GM13976 (cell line): Measurements from ENCODE around the gene TMEM184B.

ENCODE experiments used
- DNase-seq: peaks from one replicate; pipeline ENCODE4 v3.0.0; 2012; ENCODE audit warnings: low spot score
- CTCF ChIP-seq: IDR thresholded peaks from 2 replicates; pipeline ENCODE4 v1.5.1; 2012; ENCODE audit warnings: borderline replicate concordance, mild to moderate bottlenecking; ENCODE audit not compliant: insufficient read depth; ENCODE audit errors: extremely low read depth, missing control alignments, control extremely low read depth
- in situ Hi-C: fragments of 300-500 bp; cut with MboI; formaldehyde crosslinking; loops from one replicate; pipeline ENCODE4 v1.12.0; 2022; ENCODE audit warnings: low sequenced_read_pairs, mixed read lengths, inconsistent platforms; ENCODE audit not compliant: unreplicated experiment

TMEM184B gene

DNA sequence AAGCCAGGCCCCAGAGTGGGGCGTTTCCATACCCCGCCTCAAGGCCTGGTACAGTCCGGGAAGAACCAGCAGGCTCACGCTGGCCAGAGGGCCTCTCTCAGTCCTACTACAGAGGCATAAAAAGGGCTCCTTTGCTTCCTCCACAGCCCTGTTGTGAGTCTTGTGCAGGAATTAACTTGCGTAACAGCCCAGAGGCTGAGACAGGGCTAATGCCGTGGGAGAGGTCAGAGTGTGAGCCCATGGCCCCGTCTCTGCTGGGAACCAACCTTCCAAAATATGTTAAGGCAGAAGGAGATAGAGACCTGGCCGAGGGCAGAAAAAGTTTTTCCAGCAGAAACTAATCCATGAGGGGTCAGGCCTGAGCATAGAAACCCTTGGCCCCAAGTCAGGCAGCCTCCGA lies 19.9 kb upstream of the TMEM184B start:
- in situ Hi-C loops = no loop called here
- no peak for DNase-seq
- no peak for TF ChIP-seq CTCF

DNA sequence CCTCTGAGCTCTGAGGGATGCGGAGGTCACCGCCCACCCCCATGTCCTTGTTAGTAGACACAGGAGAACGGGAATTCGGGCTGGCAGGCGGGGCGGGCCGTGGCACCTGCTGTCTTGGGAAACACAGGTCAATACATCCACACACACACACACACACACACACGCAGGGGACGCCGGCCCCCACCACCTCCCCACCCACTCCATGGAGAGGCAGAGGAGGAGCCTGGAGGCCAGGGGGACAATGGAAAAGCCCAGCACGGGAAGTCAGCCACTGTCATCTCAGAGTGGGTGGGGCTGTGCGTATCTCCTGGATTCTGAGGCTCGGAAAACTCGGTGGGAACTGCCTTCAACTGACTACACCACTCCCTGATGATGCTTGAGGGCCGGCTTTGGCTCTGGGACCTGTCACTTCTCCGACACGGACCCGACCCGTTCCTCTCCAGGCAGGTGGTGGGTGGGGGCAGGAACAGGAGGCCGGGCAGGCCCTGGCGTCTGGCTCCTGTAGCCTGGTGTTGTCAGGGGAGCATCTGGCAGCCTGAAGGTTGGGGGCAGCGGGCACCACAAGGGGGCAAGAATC lies 18.5 kb upstream of the TMEM184B start:
- no peak for TF ChIP-seq CTCF
- in situ Hi-C loops = no loop called here
- DNase-seq = no peak

GRCh38 chr22:38290347-38290746 lies 17.5 kb upstream of the TMEM184B start:
- in situ Hi-C loops = no loop called here
- no peak for DNase-seq
- TF ChIP-seq CTCF = no peak

DNA sequence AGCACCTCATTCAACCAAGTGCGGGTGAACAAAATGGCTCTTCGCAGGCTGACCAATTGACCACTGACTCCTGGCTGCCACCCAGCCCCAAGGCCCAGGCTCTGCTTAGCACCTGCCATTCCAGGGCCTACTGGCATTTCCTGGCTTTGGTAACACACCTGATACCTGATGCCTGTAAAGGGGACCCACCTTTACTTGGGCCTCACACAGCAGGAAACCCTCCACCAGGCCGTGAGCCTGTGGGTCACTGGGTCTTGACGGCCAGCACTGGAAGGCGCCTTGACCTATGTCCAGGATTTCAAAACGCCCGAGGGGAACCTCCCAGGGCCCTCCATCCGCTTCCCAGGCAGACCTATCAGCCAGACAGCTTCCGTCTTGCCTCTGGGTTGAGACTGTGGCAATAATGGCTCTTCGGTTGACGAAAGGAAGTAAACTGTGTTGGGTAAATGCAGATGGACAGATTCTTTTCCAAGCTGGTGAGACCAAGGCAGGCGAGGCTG lies 16.8 kb upstream of the TMEM184B start:
- in situ Hi-C loops = no loop called here
- no peak for TF ChIP-seq CTCF
- no peak for DNase-seq

- DNase-seq = no peak
- in situ Hi-C loops = no loop called here
- no peak for TF ChIP-seq CTCF
Measured at GRCh38 chr22:38286915-38287669, 14.3 kb upstream of the TMEM184B start.

- in situ Hi-C loops = no loop called here
- DNase-seq = no peak
- TF ChIP-seq CTCF = no peak
Measured at GRCh38 chr22:38285018-38285417, 12.2 kb upstream of the TMEM184B start.
